NB4 (cell line): ENCODE results near the gene PLOD2.

Source experiments
- DNase-seq: peaks from one replicate; pipeline ENCODE4 v3.0.0; 2010; ENCODE audit warnings: low read depth
- H3K4me3 ChIP-seq: one replicate; pipeline ENCODE4 v1.5.1; 2011; ENCODE audit warnings: mild to moderate bottlenecking, low read depth, low read length, moderate library complexity
- MYC ChIP-seq: IDR thresholded peaks from 2 replicates; pipeline ENCODE4 v1.6.1; 2011; ENCODE audit warnings: low read depth, low read length
- POLR2A ChIP-seq: IDR thresholded peaks from 2 replicates; pipeline ENCODE4 v1.6.1; 2011; ENCODE audit warnings: mild to moderate bottlenecking; ENCODE audit not compliant: insufficient read length; ENCODE audit errors: extremely low read depth
- TF ChIP-seq, protein P1 (sequence below): IDR thresholded peaks from 2 replicates; pipeline ENCODE4 v1.6.1; 2011; ENCODE audit warnings: low read depth, low read length
- TF ChIP-seq, protein P2 (sequence below): IDR thresholded peaks from one replicate; pipeline ENCODE4 v1.5.1; 2012; ENCODE audit warnings: low read depth, low read length

PLOD2 gene

GRCh38 chr3:146037697-146038096, 123.3 kb downstream of the PLOD2 start:
- TF ChIP-seq MYC: no peak
- TF ChIP-seq, protein P1, sequence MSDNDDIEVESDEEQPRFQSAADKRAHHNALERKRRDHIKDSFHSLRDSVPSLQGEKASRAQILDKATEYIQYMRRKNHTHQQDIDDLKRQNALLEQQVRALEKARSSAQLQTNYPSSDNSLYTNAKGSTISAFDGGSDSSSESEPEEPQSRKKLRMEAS: no peak
- TF ChIP-seq, protein P2, sequence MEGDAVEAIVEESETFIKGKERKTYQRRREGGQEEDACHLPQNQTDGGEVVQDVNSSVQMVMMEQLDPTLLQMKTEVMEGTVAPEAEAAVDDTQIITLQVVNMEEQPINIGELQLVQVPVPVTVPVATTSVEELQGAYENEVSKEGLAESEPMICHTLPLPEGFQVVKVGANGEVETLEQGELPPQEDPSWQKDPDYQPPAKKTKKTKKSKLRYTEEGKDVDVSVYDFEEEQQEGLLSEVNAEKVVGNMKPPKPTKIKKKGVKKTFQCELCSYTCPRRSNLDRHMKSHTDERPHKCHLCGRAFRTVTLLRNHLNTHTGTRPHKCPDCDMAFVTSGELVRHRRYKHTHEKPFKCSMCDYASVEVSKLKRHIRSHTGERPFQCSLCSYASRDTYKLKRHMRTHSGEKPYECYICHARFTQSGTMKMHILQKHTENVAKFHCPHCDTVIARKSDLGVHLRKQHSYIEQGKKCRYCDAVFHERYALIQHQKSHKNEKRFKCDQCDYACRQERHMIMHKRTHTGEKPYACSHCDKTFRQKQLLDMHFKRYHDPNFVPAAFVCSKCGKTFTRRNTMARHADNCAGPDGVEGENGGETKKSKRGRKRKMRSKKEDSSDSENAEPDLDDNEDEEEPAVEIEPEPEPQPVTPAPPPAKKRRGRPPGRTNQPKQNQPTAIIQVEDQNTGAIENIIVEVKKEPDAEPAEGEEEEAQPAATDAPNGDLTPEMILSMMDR: no peak
- no peak for TF ChIP-seq POLR2A
- no peak for DNase-seq
- H3K4me3 ChIP-seq: no peak overlapping the region

DNA sequence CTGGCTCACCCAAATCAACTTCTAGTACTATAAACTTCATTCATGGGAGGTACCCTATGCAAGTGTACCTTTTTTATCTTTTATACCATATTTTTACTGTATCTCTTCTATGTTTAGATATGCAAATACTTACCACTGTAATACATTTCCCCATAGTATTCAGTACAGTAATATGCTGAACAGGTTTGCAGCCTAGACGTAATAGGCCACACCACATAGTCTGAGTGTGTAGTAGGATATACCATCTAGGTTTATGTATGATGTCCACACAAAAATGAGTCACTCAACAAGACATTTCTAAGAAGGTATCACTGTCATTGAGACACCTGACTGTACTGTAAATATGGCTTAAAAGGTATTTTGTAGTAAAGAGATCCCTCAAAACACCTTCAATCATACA, 124.7 kb downstream of the PLOD2 start:
- no peak overlapping the region for H3K4me3 ChIP-seq
- TF ChIP-seq POLR2A (no peak), MYC (no peak)
- TF ChIP-seq, protein P2: no peak
- TF ChIP-seq, protein P1: no peak
- no peak for DNase-seq

GRCh38 chr3:146035366-146035765, 125.6 kb downstream of the PLOD2 start:
- DNase-seq: no peak
- TF ChIP-seq, protein P2: no peak
- TF ChIP-seq POLR2A: no peak
- TF ChIP-seq, protein P1: no peak
- no peak for TF ChIP-seq MYC
- no peak overlapping the region for H3K4me3 ChIP-seq

- TF ChIP-seq, protein P1: no peak
- DNase-seq: no peak
- no peak overlapping the region for H3K4me3 ChIP-seq
Measured at GRCh38 chr3:146033950-146034349, 127.0 kb downstream of the PLOD2 start.

DNA sequence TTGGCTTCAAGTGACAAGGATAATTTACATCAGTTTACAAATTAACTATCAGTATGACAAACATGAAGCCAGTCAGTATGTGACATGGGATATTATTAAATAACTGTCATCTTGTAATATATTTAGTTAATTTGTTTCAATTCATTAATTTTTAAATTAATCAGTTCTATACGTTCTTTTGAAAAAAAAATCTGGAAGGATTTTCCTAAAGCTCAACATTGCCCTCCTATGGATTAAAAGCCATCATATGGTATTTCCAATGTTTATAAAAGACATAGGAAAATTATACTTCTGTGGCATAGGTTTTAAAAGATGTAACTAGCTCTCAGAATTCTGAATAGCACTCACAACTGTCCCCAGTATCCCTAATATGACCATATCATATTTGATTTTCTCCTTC, 134.4 kb downstream of the PLOD2 start:
- DNase-seq: no peak

GRCh38 chr3:146024260-146024659, 136.7 kb downstream of the PLOD2 start:
- no peak for TF ChIP-seq POLR2A
- TF ChIP-seq, protein P2: no peak
- no peak for TF ChIP-seq MYC
- TF ChIP-seq, protein P1: no peak

More for the DNA sequence above, 134.4 kb downstream of the PLOD2 start:
- TF ChIP-seq POLR2A (no peak), MYC (no peak)
- TF ChIP-seq, protein P1: no peak
- TF ChIP-seq, protein P2: no peak
- H3K4me3 ChIP-seq: no peak overlapping the region

More at GRCh38 chr3:146024260-146024659, 136.7 kb downstream of the PLOD2 start:
- DNase-seq: no peak
- H3K4me3 ChIP-seq: no peak overlapping the region
